ENCODE results near the gene NLGN2. TPM values are rescaled to one million over a fixed set of nuclear protein-coding genes. Genes with fewer than 3 reads are reported as not detected.

NLGN2 gene
- total and polyA plus RNA-seq, 2 donors (not counting 1 experiment from before 2014, with no cell fraction given): 0.52 to 3.4 TPM

- no peaks in the 10 kb centered on the region for H3K4me1 ChIP-seq (ENCODE audit: control insufficient read depth in 2 of 2, insufficient read depth in 2 of 2, low read length in 2 of 2)
- DNase-seq: no peak
- WGBS (ENCODE audit: insufficient coverage): 90% methylated on average over 14 of the region's 14 CpGs
- no peak overlapping the region for H3K4me2 ChIP-seq (replicated peaks; ENCODE audit: low read depth, low read length, poor library complexity, severe bottlenecking)
- TF ChIP-seq, protein P1, sequence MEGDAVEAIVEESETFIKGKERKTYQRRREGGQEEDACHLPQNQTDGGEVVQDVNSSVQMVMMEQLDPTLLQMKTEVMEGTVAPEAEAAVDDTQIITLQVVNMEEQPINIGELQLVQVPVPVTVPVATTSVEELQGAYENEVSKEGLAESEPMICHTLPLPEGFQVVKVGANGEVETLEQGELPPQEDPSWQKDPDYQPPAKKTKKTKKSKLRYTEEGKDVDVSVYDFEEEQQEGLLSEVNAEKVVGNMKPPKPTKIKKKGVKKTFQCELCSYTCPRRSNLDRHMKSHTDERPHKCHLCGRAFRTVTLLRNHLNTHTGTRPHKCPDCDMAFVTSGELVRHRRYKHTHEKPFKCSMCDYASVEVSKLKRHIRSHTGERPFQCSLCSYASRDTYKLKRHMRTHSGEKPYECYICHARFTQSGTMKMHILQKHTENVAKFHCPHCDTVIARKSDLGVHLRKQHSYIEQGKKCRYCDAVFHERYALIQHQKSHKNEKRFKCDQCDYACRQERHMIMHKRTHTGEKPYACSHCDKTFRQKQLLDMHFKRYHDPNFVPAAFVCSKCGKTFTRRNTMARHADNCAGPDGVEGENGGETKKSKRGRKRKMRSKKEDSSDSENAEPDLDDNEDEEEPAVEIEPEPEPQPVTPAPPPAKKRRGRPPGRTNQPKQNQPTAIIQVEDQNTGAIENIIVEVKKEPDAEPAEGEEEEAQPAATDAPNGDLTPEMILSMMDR (IDR thresholded peaks at IDR 0.05): no peak
- no peak for TF ChIP-seq EZH2 (IDR thresholded peaks at IDR 0.05; ENCODE audit: borderline replicate concordance, insufficient read depth, low read depth, low read length, poor library complexity, severe bottlenecking)
- ChIA-PET POLR2A (no interaction called here), CTCF (no interaction called here)
- no peaks in the 10 kb centered on the region for H4K20me1 ChIP-seq (ENCODE audit: control insufficient read depth, insufficient read depth, low read length, poor library complexity, severe bottlenecking)
- no peak overlapping the region for H3K9ac ChIP-seq (ENCODE audit: low read length)
- no peak overlapping the region for H3K27ac ChIP-seq (ENCODE audit: low read length in 2 of 2)
- Mint-ChIP-seq H3K27me3 (peaks cover 17% of the 10 kb centered on the region), H3K4me3 (no peak overlapping the region), H3K4me1 (no peaks in the 10 kb centered on the region), H3K27ac (no peak overlapping the region), H3K9me3 (ENCODE audit: insufficient read depth) (no peaks in the 10 kb centered on the region)
- intact Hi-C loops (cut with micrococcal nuclease): no loop called here
- H3K4me3 ChIP-seq (ENCODE audit: control extremely low read depth in 1 of 5, extremely low read depth in 1 of 5, insufficient read depth in 1 of 5, low read depth in 2 of 5, low read length in 4 of 5): no peak overlapping the region
- peaks cover 0 to 2% (median 0%) of the 10 kb centered on the region in 4 experiments for H3K27me3 ChIP-seq (replicated peaks in 1 of 4; ENCODE audit: control extremely low read depth in 1 of 4, control insufficient read depth in 3 of 4, insufficient read depth in 4 of 4, low read length in 3 of 4)
- H3K36me3 ChIP-seq (replicated peaks in 1 of 2; ENCODE audit: control extremely low read depth in 1 of 2, control insufficient read depth in 1 of 2, extremely low read depth in 1 of 2, insufficient read depth in 2 of 2, low read length in 1 of 2): no peaks in the 10 kb centered on the region
- no peak overlapping the region for H2AFZ ChIP-seq (ENCODE audit: insufficient read depth, low read depth, low read length, poor library complexity, severe bottlenecking)
- ATAC-seq (ENCODE audit: low read depth): no peak
- no peaks in the 10 kb centered on the region for H3K79me2 ChIP-seq (ENCODE audit: control insufficient read depth, insufficient read depth, low read length)
- H3K9me3 ChIP-seq (ENCODE audit: control extremely low read depth in 1 of 3, control insufficient read depth in 2 of 3, insufficient read depth in 1 of 3, low read length in 2 of 3): no peaks in the 10 kb centered on the region
Observed at GRCh38 chr17:7414837-7415236, 7.2 kb downstream of the NLGN2 start.

GRCh38 chr17:7415784-7416183 is 8.1 kb downstream of the NLGN2 start:
- Histone ChIP-seq H4K20me1 (ENCODE audit: control insufficient read depth, insufficient read depth, low read length, poor library complexity, severe bottlenecking) (no peaks in the 10 kb centered on the region), H3K4me1 (ENCODE audit: control insufficient read depth in 2 of 2, insufficient read depth in 2 of 2, low read length in 2 of 2) (no peaks in the 10 kb centered on the region), H3K9ac (ENCODE audit: low read length) (no peak overlapping the region), H2AFZ (ENCODE audit: insufficient read depth, low read depth, low read length, poor library complexity, severe bottlenecking) (no peak overlapping the region), H3K79me2 (ENCODE audit: control insufficient read depth, insufficient read depth, low read length) (no peaks in the 10 kb centered on the region), H3K27ac (ENCODE audit: low read length in 2 of 2) (no peak overlapping the region), H3K36me3 (replicated peaks in 1 of 2; ENCODE audit: control extremely low read depth in 1 of 2, control insufficient read depth in 1 of 2, extremely low read depth in 1 of 2, insufficient read depth in 2 of 2, low read length in 1 of 2) (no peaks in the 10 kb centered on the region), H3K4me3 (ENCODE audit: control extremely low read depth in 1 of 5, extremely low read depth in 1 of 5, insufficient read depth in 1 of 5, low read depth in 2 of 5, low read length in 4 of 5) (no peak overlapping the region), H3K4me2 (replicated peaks; ENCODE audit: low read depth, low read length, poor library complexity, severe bottlenecking) (no peak overlapping the region), H3K27me3 (replicated peaks in 1 of 4; ENCODE audit: control extremely low read depth in 1 of 4, control insufficient read depth in 3 of 4, insufficient read depth in 4 of 4, low read length in 3 of 4) (peaks cover 0 to 2% (median 0%) of the 10 kb centered on the region in 4 experiments), H3K9me3 (ENCODE audit: control extremely low read depth in 1 of 3, control insufficient read depth in 2 of 3, insufficient read depth in 1 of 3, low read length in 2 of 3) (no peaks in the 10 kb centered on the region)
- POLR2A ChIA-PET: no interaction called here
- intact Hi-C loops (cut with micrococcal nuclease): no loop called here
- ATAC-seq (ENCODE audit: low read depth): no peak
- WGBS (ENCODE audit: insufficient coverage): 92% methylated on average over 23 of the region's 23 CpGs
- Mint-ChIP-seq H3K27ac (no peak overlapping the region), H3K9me3 (ENCODE audit: insufficient read depth) (no peaks in the 10 kb centered on the region), H3K27me3 (peaks cover 11% of the 10 kb centered on the region), H3K4me1 (no peaks in the 10 kb centered on the region), H3K4me3 (no peak overlapping the region)
- CTCF ChIA-PET: no interaction called here
- no peak for TF ChIP-seq EZH2 (IDR thresholded peaks at IDR 0.05; ENCODE audit: borderline replicate concordance, insufficient read depth, low read depth, low read length, poor library complexity, severe bottlenecking)
- TF ChIP-seq, protein P1 (IDR thresholded peaks at IDR 0.05): no peak
- no peak for DNase-seq
